Measurements from ENCODE around the gene FNDC4. TPM values are rescaled to one million over a fixed set of nuclear protein-coding genes. Genes with fewer than 3 reads are reported as not detected.

Gene FNDC4
- total RNA-seq, 2 experiments from 2014 or later, result not detected

GRCh38 chr2:27485496-27485895, 9.5 kb downstream of the FNDC4 start:
- Histone ChIP-seq H3K27ac (ENCODE audit: low read depth in 1 of 2, low read length in 2 of 2) (no peak overlapping the region), H3K4me1 (ENCODE audit: insufficient read depth, low read length) (peaks cover 14% of the 10 kb centered on the region), H3K9me3 (ENCODE audit: control insufficient read depth in 1 of 2, insufficient read depth in 1 of 2, low read length in 2 of 2) (no peaks in the 10 kb centered on the region), H3K27me3 (ENCODE audit: control insufficient read depth in 1 of 2, insufficient read depth in 2 of 2, low read length in 2 of 2) (no peaks in the 10 kb centered on the region), H3K4me3 (ENCODE audit: low read length) (no peak overlapping the region), H3K36me3 (ENCODE audit: insufficient read depth, low read length) (peaks cover 16% of the 10 kb centered on the region)
- Mint-ChIP-seq H3K4me3 (no peak overlapping the region), H3K4me1 (ENCODE audit: low read depth) (peaks cover 14% of the 10 kb centered on the region), H3K27me3 (no peaks in the 10 kb centered on the region), H3K36me3 (ENCODE audit: low read depth) (peaks cover 35% of the 10 kb centered on the region), H3K27ac (no peak overlapping the region), H3K9me3 (no peaks in the 10 kb centered on the region)
- ATAC-seq (ENCODE audit: poor library complexity) (no peak), DNase-seq (no peak)
- ChIA-PET CTCF (interaction anchor here (0.6 kb wide), 1 partner anchor 70 kb away, joined by 5 read pairs; no protein-coding TSS in a partner anchor), POLR2A (no interaction called here)
- no peak for TF ChIP-seq CTCF (IDR thresholded peaks at IDR 0.05)
- intact Hi-C loops (cut with DNase I, micrococcal nuclease), result loop anchor here (2.0 to 10.0 kb wide), 7 partner anchors 43 to 407 kb away; partner anchors contain the start of genes BABAM2 (in 1 of the 2), EIF2B4 (in 1 of the 2), KRTCAP3 (in 1 of the 2) and NRBP1 (in 1 of the 2)

- CTCF ChIA-PET, result no interaction called here
These were observed 23.0 kb downstream of the FNDC4 start for GRCh38 chr2:27471961-27472360.

GRCh38 chr2:27464443-27464842, 30.6 kb downstream of the FNDC4 start:
- no peak for DNase-seq
- ChIA-PET POLR2A (no interaction called here), CTCF (interaction anchor here (0.7 kb wide), 1 partner anchor 16 kb away, joined by 3 read pairs; no protein-coding TSS in a partner anchor)
- no peaks in the 10 kb centered on the region for H3K9me3 Mint-ChIP-seq
- Histone ChIP-seq H3K4me3 (ENCODE audit: low read length) (no peak overlapping the region), H3K4me1 (ENCODE audit: insufficient read depth, low read length) (no peaks in the 10 kb centered on the region), H3K27me3 (ENCODE audit: control insufficient read depth in 1 of 2, insufficient read depth in 2 of 2, low read length in 2 of 2) (no peaks in the 10 kb centered on the region), H3K27ac (ENCODE audit: low read depth in 1 of 2, low read length in 2 of 2) (no peak overlapping the region), H3K36me3 (ENCODE audit: insufficient read depth, low read length) (peaks cover 4% of the 10 kb centered on the region), H3K9me3 (ENCODE audit: control insufficient read depth in 1 of 2, insufficient read depth in 1 of 2, low read length in 2 of 2) (no peaks in the 10 kb centered on the region)
- H3K4me1 Mint-ChIP-seq (ENCODE audit: low read depth), result no peaks in the 10 kb centered on the region
- H3K27me3 Mint-ChIP-seq, result no peaks in the 10 kb centered on the region
- intact Hi-C loops (cut with DNase I, micrococcal nuclease), result no loop called here
- H3K36me3 Mint-ChIP-seq (ENCODE audit: low read depth), result peaks cover 4% of the 10 kb centered on the region
- no peak for TF ChIP-seq CTCF (IDR thresholded peaks at IDR 0.05)
- no peak overlapping the region for H3K27ac Mint-ChIP-seq
- H3K4me3 Mint-ChIP-seq, result no peak overlapping the region
- ATAC-seq (ENCODE audit: poor library complexity), result no peak

More at GRCh38 chr2:27471961-27472360, 23.0 kb downstream of the FNDC4 start:
- Histone ChIP-seq H3K4me3 (ENCODE audit: low read length) (no peak overlapping the region), H3K36me3 (ENCODE audit: insufficient read depth, low read length) (peaks cover 11% of the 10 kb centered on the region), H3K9me3 (ENCODE audit: control insufficient read depth in 1 of 2, insufficient read depth in 1 of 2, low read length in 2 of 2) (no peaks in the 10 kb centered on the region), H3K27ac (ENCODE audit: low read depth in 1 of 2, low read length in 2 of 2) (no peak overlapping the region), H3K27me3 (ENCODE audit: control insufficient read depth in 1 of 2, insufficient read depth in 2 of 2, low read length in 2 of 2) (no peaks in the 10 kb centered on the region), H3K4me1 (ENCODE audit: insufficient read depth, low read length) (no peaks in the 10 kb centered on the region)
- intact Hi-C loops (cut with DNase I, micrococcal nuclease), result no loop called here
- TF ChIP-seq CTCF (IDR thresholded peaks at IDR 0.05), result no peak
- Mint-ChIP-seq H3K36me3 (ENCODE audit: low read depth) (peaks cover 35% of the 10 kb centered on the region), H3K9me3 (no peaks in the 10 kb centered on the region), H3K4me3 (no peak overlapping the region), H3K27me3 (no peaks in the 10 kb centered on the region), H3K4me1 (ENCODE audit: low read depth) (no peaks in the 10 kb centered on the region), H3K27ac (no peak overlapping the region)
- ATAC-seq (ENCODE audit: poor library complexity), result no peak
- no peak for DNase-seq
- POLR2A ChIA-PET, result no interaction called here

All from CD4-positive, alpha-beta T cell (primary cell).